ENCODE measurements around the gene CPT1C. TPM values are rescaled to one million over a fixed set of nuclear protein-coding genes. Genes with fewer than 3 reads are reported as not detected.
"Not testable (repeated sequence)": the region's sequence is repeated elsewhere in the genome, so short reads cannot be mapped to it uniquely, and the experiment has no call there.

The CPT1C gene
- total RNA-seq, 1 donor from 2014 or later = 3.9 TPM

GRCh38 chr19:49710372-49710951 lies 19.5 kb downstream of the CPT1C start:
- no peak overlapping the region for H3K27ac Mint-ChIP-seq
- H3K9me3 Mint-ChIP-seq = no peaks in the 10 kb centered on the region
- no peaks in the 10 kb centered on the region for H3K4me1 Mint-ChIP-seq (ENCODE audit: low read depth)
- no peak overlapping the region for H3K4me3 Mint-ChIP-seq
- no peak for DNase-seq (ENCODE audit: low spot score)
- H3K36me3 Mint-ChIP-seq (ENCODE audit: low read depth) = no peaks in the 10 kb centered on the region
- H3K27me3 Mint-ChIP-seq (ENCODE audit: insufficient read depth) = peaks cover 1% of the 10 kb centered on the region
- intact Hi-C loops (cut with micrococcal nuclease) = no loop called here

DNA sequence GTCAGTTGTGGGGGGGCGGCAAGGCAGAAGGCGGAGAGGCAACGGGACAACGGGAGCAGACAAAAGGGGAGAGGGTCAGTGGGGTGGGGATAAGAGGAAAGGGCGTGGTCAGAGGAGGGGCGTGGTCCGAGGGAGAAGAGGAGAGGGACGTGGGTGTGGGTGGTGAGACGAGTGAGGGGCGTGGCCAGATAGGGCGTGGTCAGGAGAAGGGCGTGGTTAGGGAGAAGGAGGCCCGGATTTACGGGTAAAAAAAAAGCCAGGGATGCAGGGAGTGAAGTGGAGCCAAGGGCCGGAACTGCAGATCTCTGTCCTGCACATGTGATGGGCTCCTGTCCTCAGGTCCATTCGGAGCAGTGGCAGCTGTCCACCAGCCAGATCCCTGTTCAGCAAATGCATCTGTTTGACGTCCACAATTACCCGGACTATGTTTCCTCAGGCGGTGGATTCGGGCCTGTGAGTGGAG lies 21.5 kb downstream of the CPT1C start:
- H3K4me3 Mint-ChIP-seq = no peak overlapping the region
- no peaks in the 10 kb centered on the region for H3K27me3 Mint-ChIP-seq (ENCODE audit: insufficient read depth)
- H3K36me3 Mint-ChIP-seq (ENCODE audit: low read depth) = peaks cover 1% of the 10 kb centered on the region

GRCh38 chr19:49713236-49713845 lies 22.4 kb downstream of the CPT1C start:
- intact Hi-C loops (cut with micrococcal nuclease) = no loop called here
- Mint-ChIP-seq H3K27ac (no peak overlapping the region), H3K4me1 (ENCODE audit: low read depth) (peaks cover 7% of the 10 kb centered on the region), H3K9me3 (no peaks in the 10 kb centered on the region), H3K27me3 (ENCODE audit: insufficient read depth) (no peaks in the 10 kb centered on the region), H3K4me3 (no peak overlapping the region), H3K36me3 (ENCODE audit: low read depth) (peaks cover 5% of the 10 kb centered on the region)
- DNase-seq (ENCODE audit: low spot score) = no peak

More for the DNA sequence above, 21.5 kb downstream of the CPT1C start:
- Mint-ChIP-seq H3K27ac (no peak overlapping the region), H3K9me3 (no peaks in the 10 kb centered on the region), H3K4me1 (ENCODE audit: low read depth) (peaks cover 3% of the 10 kb centered on the region)
- intact Hi-C loops (cut with micrococcal nuclease) = no loop called here
- no peak for DNase-seq (ENCODE audit: low spot score)

GRCh38 chr19:49716154-49716553 lies 25.2 kb downstream of the CPT1C start:
- Mint-ChIP-seq H3K27me3 (ENCODE audit: insufficient read depth) (no peaks in the 10 kb centered on the region), H3K4me3 (no peak overlapping the region), H3K27ac (no peak overlapping the region), H3K9me3 (no peaks in the 10 kb centered on the region), H3K36me3 (ENCODE audit: low read depth) (peaks cover 5% of the 10 kb centered on the region), H3K4me1 (ENCODE audit: low read depth) (peaks cover 7% of the 10 kb centered on the region)
- DNase-seq (ENCODE audit: low spot score) = no peak
- intact Hi-C loops (cut with micrococcal nuclease) = loop anchor here (2.0 kb wide), 1 partner anchor 97 kb away; the partner anchor contains the start of gene FUZ

DNA sequence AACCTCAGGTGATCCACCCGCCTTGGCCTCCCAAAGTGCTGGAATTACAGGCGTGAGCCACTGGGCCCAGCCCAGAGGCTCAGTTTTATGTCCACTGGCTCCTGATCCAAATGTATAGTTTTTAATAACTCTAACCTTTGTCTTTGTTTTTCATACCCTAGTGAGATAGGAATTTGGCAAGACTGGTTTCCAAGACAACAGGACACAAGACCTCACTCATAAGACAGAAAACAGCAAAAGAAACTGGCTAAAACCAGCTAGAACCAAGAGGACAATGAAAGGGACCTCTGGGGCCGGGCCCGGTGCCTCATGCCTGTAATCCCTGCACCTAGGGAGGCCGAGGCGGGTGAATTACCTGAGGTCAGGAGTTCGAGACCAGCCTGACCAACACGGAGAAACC lies 27.6 kb downstream of the CPT1C start:
- intact Hi-C loops (cut with micrococcal nuclease) = no loop called here
- H3K4me1 Mint-ChIP-seq (ENCODE audit: low read depth) = peaks cover 7% of the 10 kb centered on the region
- H3K4me3 Mint-ChIP-seq = no peak overlapping the region
- peaks cover 3% of the 10 kb centered on the region for H3K27me3 Mint-ChIP-seq (ENCODE audit: insufficient read depth)
- H3K36me3 Mint-ChIP-seq (ENCODE audit: low read depth) = peaks cover 5% of the 10 kb centered on the region
- H3K27ac Mint-ChIP-seq = no peak overlapping the region
- H3K9me3 Mint-ChIP-seq = no peaks in the 10 kb centered on the region
- DNase-seq (ENCODE audit: low spot score) = no peak

DNA sequence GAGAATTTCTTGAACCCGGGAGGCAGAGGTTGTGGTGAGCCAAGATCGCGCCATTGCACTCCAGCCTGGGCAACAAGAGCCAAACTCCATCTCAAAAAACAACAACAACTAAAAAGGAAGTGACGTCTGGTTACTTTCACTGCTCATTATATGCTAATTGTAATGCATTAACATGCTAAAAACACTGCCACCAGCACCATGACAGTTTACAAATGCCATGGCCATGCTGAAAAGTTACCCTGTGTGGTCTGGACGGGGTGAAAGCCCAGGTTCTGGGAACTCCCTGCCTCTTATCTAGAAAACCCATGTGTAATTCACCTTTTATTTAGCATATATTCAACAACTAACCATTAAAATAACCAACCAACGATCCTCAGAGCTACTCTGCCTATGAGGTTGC lies 28.1 kb downstream of the CPT1C start:
- Mint-ChIP-seq H3K27ac (no peak overlapping the region), H3K27me3 (ENCODE audit: insufficient read depth) (peaks cover 3% of the 10 kb centered on the region), H3K9me3 (no peaks in the 10 kb centered on the region), H3K36me3 (ENCODE audit: low read depth) (peaks cover 5% of the 10 kb centered on the region), H3K4me3 (no peak overlapping the region), H3K4me1 (ENCODE audit: low read depth) (peaks cover 7% of the 10 kb centered on the region)
- intact Hi-C loops (cut with micrococcal nuclease) = no loop called here
- DNase-seq (ENCODE audit: low spot score) = no peak

DNA sequence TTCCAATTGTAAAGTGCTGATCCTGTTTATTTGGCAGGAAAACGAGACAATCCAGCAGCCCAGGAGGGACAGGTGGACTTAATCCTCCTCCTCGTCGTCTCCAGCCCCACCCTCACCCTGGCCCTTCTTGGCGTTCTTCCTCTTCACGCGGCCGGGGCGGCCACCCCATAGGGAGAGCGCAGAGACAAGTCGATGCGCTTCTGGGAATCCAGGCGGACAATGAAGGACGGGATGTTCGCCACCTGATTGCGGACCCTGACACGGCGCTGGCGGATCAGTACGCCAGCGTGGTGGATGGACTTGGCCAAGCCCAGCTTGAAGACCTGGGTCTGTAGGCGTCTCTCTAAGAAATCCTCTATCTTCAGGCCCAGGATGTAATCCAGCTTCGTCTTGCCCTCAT lies 28.5 kb downstream of the CPT1C start:
- H3K36me3 Mint-ChIP-seq (ENCODE audit: low read depth); intact Hi-C loops (cut with micrococcal nuclease); H3K27ac Mint-ChIP-seq; H3K9me3 Mint-ChIP-seq; DNase-seq (ENCODE audit: low spot score); H3K4me3 Mint-ChIP-seq; H3K4me1 Mint-ChIP-seq (ENCODE audit: low read depth); H3K27me3 Mint-ChIP-seq (ENCODE audit: insufficient read depth): not testable (repeated sequence)

GRCh38 chr19:49727217-49728030 lies 36.5 kb downstream of the CPT1C start:
- Mint-ChIP-seq H3K9me3 (no peaks in the 10 kb centered on the region), H3K36me3 (ENCODE audit: low read depth) (no peaks in the 10 kb centered on the region), H3K4me1 (ENCODE audit: low read depth) (no peaks in the 10 kb centered on the region), H3K4me3 (no peak overlapping the region), H3K27me3 (ENCODE audit: insufficient read depth) (peaks cover 3% of the 10 kb centered on the region), H3K27ac (no peak overlapping the region)
- DNase-seq (ENCODE audit: low spot score) = no peak
- intact Hi-C loops (cut with micrococcal nuclease) = no loop called here

DNA sequence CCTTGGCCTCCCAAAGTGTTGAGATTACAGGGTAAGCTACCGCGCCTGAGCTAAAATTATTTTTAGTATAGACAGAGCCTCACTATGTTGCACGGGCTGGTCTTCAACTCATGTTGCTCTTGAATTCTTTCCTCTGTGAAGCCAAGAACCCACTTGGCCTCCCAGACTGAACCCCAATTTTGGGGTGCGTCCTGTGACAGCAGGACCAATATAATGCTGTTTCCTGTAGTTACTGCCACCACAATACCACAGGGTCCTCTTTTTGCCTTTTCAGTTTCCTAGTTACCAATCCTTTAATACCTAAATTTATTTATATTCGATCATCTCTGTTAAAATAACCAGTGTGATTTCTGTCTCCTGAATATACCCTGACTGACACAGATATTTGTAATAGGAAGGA lies 39.2 kb downstream of the CPT1C start:
- H3K27ac Mint-ChIP-seq = no peak overlapping the region
- intact Hi-C loops (cut with micrococcal nuclease) = no loop called here
- no peaks in the 10 kb centered on the region for H3K9me3 Mint-ChIP-seq
- H3K27me3 Mint-ChIP-seq (ENCODE audit: insufficient read depth) = no peaks in the 10 kb centered on the region
- no peak for DNase-seq (ENCODE audit: low spot score)
- no peaks in the 10 kb centered on the region for H3K4me1 Mint-ChIP-seq (ENCODE audit: low read depth)
- no peaks in the 10 kb centered on the region for H3K36me3 Mint-ChIP-seq (ENCODE audit: low read depth)
- no peak overlapping the region for H3K4me3 Mint-ChIP-seq

DNA sequence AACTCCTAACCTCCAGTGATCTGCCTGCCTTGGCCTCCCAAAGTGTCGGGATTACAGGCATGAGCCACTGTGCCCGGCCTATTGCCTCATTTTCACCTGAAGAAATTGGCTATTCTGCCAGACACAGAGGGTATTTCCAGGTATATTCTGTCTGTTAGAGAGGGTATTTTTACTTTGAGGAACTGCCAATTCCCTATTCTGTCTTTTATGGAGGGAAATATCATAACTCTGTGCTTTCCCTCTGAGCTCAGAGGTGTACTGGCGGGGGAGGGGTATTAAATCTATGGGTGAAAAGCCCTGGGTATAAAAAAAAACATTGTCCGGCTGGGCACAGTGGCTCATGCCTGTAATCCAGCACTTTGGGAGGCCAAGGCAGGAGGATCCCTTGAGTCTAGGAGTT lies 47.4 kb downstream of the CPT1C start:
- Mint-ChIP-seq H3K9me3 (no peaks in the 10 kb centered on the region), H3K4me3 (no peak overlapping the region), H3K27ac (no peak overlapping the region), H3K4me1 (ENCODE audit: low read depth) (no peaks in the 10 kb centered on the region), H3K27me3 (ENCODE audit: insufficient read depth) (no peaks in the 10 kb centered on the region), H3K36me3 (ENCODE audit: low read depth) (no peaks in the 10 kb centered on the region)
- no peak for DNase-seq (ENCODE audit: low spot score)
- intact Hi-C loops (cut with micrococcal nuclease) = no loop called here

DNA sequence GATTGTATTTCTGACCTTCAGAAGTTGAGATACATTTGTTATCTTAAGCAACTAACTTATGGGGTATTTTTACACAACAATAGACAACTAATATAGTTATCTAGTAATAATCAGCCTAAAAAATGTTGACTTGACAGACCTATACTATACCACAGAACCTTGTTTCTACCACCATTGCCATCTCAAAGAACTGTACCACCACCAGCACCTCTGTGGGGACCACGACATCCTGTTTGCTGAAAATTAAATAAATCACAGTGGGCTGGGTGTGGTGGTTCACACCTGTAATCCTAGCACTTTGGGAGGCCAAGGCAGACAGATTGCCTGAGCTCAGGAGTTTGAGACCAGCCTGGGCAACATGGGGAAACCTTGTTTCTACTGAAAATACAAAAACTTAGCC lies 48.2 kb downstream of the CPT1C start:
- Mint-ChIP-seq H3K27ac (no peak overlapping the region), H3K36me3 (ENCODE audit: low read depth) (no peaks in the 10 kb centered on the region), H3K4me3 (no peak overlapping the region), H3K9me3 (no peaks in the 10 kb centered on the region), H3K4me1 (ENCODE audit: low read depth) (no peaks in the 10 kb centered on the region), H3K27me3 (ENCODE audit: insufficient read depth) (no peaks in the 10 kb centered on the region)
- intact Hi-C loops (cut with micrococcal nuclease) = no loop called here
- no peak for DNase-seq (ENCODE audit: low spot score)

DNA sequence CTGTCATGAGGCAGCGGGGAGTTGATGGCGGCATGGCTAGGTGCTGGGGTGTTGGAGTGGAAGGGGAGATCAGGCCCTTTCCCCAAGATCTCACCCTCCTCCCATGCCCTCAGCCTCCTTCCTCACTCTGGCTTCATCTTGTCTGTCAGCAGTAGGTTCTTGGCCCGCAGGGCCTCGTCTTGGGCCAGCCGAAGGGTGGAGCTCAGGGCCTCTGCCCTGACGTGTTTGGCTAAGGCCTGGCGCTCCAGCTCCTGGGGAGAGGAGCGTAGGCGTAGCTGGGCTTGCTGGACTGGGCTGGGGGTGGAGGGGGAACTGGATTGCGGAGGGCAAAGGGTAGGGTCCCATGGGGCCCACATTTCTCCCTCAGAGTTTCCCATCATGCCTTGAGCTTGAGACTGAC lies 49.0 kb downstream of the CPT1C start:
- Mint-ChIP-seq H3K9me3 (no peaks in the 10 kb centered on the region), H3K27me3 (ENCODE audit: insufficient read depth) (no peaks in the 10 kb centered on the region), H3K4me3 (no peak overlapping the region), H3K4me1 (ENCODE audit: low read depth) (no peaks in the 10 kb centered on the region), H3K27ac (no peak overlapping the region), H3K36me3 (ENCODE audit: low read depth) (no peaks in the 10 kb centered on the region)
- intact Hi-C loops (cut with micrococcal nuclease) = no loop called here
- DNase-seq (ENCODE audit: low spot score) = no peak

- Mint-ChIP-seq H3K36me3 (ENCODE audit: low read depth) (no peaks in the 10 kb centered on the region), H3K9me3 (no peaks in the 10 kb centered on the region), H3K27me3 (ENCODE audit: insufficient read depth) (no peaks in the 10 kb centered on the region), H3K4me3 (no peak overlapping the region), H3K27ac (no peak overlapping the region), H3K4me1 (ENCODE audit: low read depth) (no peaks in the 10 kb centered on the region)
- intact Hi-C loops (cut with micrococcal nuclease) = no loop called here
- no peak for DNase-seq (ENCODE audit: low spot score)
Measured at GRCh38 chr19:49741210-49741844, 50.4 kb downstream of the CPT1C start.
